Breast epithelium (tissue), 3 donors: ENCODE results near the gene ZNF579.

Source experiments
- POLR2A ChIP-seq: fragments of 450-650 bp; IDR thresholded peaks from one replicate; pipeline ENCODE4 v1.6.1; 2016; ENCODE audit warnings: antibody characterized with exemption, mild to moderate bottlenecking, moderate library complexity
- TF ChIP-seq, protein P1 (sequence below), 3 donors: fragments of 450-650 bp; IDR thresholded peaks; one replicate each; pipeline ENCODE4 v1.5.1; 2016 to 2017; ENCODE audit warnings: antibody characterized with exemption in 3 of 3, mild to moderate bottlenecking in 3 of 3, moderate library complexity in 3 of 3

- TF ChIP-seq POLR2A: no peak
- TF ChIP-seq, protein P1, sequence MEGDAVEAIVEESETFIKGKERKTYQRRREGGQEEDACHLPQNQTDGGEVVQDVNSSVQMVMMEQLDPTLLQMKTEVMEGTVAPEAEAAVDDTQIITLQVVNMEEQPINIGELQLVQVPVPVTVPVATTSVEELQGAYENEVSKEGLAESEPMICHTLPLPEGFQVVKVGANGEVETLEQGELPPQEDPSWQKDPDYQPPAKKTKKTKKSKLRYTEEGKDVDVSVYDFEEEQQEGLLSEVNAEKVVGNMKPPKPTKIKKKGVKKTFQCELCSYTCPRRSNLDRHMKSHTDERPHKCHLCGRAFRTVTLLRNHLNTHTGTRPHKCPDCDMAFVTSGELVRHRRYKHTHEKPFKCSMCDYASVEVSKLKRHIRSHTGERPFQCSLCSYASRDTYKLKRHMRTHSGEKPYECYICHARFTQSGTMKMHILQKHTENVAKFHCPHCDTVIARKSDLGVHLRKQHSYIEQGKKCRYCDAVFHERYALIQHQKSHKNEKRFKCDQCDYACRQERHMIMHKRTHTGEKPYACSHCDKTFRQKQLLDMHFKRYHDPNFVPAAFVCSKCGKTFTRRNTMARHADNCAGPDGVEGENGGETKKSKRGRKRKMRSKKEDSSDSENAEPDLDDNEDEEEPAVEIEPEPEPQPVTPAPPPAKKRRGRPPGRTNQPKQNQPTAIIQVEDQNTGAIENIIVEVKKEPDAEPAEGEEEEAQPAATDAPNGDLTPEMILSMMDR (IDR thresholded peaks at IDR 0.05): no peak
Observed at GRCh38 chr19:55593096-55593772, 12.6 kb upstream of the ZNF579 start.
